Rectal smooth muscle tissue (tissue), 1 donor: Measurements from ENCODE around the gene CSRP1.

Experiments used
- H3K27ac ChIP-seq: one replicate; pipeline ENCODE4 v1.7.0; 2013; ENCODE audit warnings: low read depth, low read length, inconsistent platforms
- H3K27me3 ChIP-seq: one replicate; pipeline ENCODE4 v1.7.0; 2013; ENCODE audit warnings: low read length; ENCODE audit not compliant: control insufficient read depth, insufficient read depth
- H3K36me3 ChIP-seq: one replicate; pipeline ENCODE4 v1.7.0; 2013; ENCODE audit warnings: low read length; ENCODE audit not compliant: control insufficient read depth, insufficient read depth
- H3K4me1 ChIP-seq: one replicate; pipeline ENCODE4 v1.7.0; 2013; ENCODE audit warnings: low read length; ENCODE audit not compliant: control insufficient read depth, insufficient read depth
- H3K4me3 ChIP-seq: one replicate; pipeline ENCODE4 v1.7.0; 2013; ENCODE audit warnings: low read length
- H3K9ac ChIP-seq: one replicate; pipeline ENCODE4 v1.7.0; 2013; ENCODE audit warnings: low read length

CSRP1 gene

GRCh38 chr1:201515895-201516294, 9.0 kb upstream of the CSRP1 start:
- no peak overlapping the region for H3K9ac ChIP-seq
- H3K36me3 ChIP-seq = no peaks in the 10 kb centered on the region
- no peak overlapping the region for H3K27ac ChIP-seq
- H3K4me3 ChIP-seq = no peak overlapping the region
- no peaks in the 10 kb centered on the region for H3K27me3 ChIP-seq
- peaks cover 15% of the 10 kb centered on the region for H3K4me1 ChIP-seq

DNA sequence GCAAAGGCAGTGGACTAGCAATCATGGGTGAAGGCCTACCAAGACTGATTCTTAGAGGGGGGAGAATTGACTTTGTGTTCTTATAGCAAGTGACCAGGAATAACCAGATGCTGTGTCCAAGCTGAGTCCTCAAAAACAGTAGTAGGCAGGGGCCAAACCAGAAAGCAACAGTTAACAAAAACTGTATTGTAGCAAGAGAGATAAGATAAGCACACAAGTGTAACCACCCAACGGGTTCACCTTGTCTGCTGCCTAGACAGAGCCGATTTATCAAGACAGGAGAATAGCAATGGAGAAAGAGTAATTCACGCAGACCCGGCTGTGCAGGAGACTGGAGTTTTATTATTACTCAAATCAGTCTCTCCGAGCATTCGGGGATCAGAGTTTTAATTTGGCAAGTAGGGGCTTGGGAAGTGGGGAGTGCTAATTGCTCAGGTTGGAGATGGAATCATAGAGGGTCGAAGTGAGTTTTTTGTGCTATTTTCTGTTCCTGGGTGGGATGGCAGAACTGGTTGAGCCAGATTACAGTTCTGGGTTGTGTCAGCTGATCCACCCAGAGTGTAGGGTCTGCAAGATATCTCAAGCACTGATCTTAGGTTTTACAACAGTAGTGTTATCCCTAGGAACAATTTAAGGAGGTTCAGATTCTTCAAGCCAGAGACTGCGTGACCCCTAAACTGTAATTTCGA, 8.3 kb upstream of the CSRP1 start:
- Histone ChIP-seq H3K27ac (no peak overlapping the region), H3K4me1 (peaks cover 15% of the 10 kb centered on the region), H3K9ac (no peak overlapping the region), H3K4me3 (no peak overlapping the region), H3K36me3 (no peaks in the 10 kb centered on the region), H3K27me3 (no peaks in the 10 kb centered on the region)

GRCh38 chr1:201514466-201514865, 7.5 kb upstream of the CSRP1 start:
- no peaks in the 10 kb centered on the region for H3K27me3 ChIP-seq
- no peaks in the 10 kb centered on the region for H3K36me3 ChIP-seq
- peaks cover 15% of the 10 kb centered on the region for H3K4me1 ChIP-seq
- no peak overlapping the region for H3K9ac ChIP-seq
- H3K4me3 ChIP-seq = no peak overlapping the region
- H3K27ac ChIP-seq = no peak overlapping the region

DNA sequence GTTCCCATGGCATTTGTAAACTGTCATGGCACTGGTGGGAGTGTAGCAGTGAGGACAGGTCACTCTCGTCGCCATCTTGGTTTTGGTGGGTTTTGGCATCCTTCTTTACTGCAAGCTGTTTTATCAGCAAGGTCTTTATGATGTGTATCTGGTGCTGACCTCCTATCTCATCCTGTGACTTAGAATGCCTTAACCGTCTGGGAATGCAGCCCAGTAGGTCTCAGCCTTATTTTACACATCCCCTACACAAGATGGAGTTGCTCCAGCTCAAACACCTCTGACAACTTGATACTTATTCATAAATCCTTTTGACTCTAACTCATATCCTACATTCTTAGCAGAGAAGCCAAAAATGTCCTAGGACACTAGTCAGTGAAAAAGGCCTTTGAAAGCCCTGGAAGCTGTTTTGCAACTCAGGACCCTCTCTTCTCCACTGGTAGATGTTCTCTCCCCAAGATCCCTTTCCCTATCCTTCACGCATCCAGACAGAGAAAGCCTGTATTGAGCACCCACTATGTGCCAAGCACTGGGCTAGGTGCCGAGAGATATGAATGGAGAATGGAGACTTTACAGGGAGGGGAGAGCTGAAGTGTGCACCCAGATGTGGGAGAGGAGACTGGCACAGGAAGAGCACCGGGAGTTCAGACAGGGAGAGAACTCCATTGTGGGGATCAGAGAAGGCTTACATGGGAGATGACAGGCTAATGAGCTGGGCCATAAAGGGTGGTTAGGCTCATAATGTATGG, 6.7 kb upstream of the CSRP1 start:
- H3K27ac ChIP-seq = no peak overlapping the region
- H3K9ac ChIP-seq = no peak overlapping the region
- no peaks in the 10 kb centered on the region for H3K36me3 ChIP-seq
- no peak overlapping the region for H3K4me3 ChIP-seq
- peaks cover 15% of the 10 kb centered on the region for H3K4me1 ChIP-seq
- no peaks in the 10 kb centered on the region for H3K27me3 ChIP-seq

DNA sequence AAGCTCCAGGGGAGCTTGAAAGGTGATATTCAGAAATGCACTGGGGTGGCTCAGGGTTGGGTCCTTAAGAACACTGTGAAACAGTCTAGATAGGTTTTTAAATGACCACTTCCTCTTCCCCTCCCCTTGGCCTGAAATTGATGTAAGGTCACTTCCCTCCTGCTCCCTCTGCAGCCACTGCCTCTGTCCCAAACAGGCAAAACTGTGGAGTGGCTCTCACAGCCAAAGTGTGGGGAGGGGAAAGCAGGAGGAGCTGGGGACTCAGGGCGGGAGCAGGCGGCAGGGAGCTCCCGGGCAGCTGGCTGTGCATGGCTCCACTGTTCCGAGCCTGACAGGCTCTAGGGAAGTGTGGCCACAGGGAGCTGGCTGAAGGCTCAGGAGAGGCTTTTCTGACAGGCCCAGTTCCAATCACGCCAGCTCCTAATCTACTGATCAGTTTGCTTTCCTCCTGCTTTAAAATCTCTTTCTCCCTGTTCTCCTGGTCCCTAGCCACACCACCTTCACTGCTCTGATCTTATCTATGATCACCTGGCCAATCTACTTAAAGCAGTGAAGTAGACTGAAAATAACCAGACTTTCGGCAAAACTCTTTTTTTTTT, 5.1 kb upstream of the CSRP1 start:
- Histone ChIP-seq H3K27ac (peak overlapping the region; percentile 76), H3K9ac (no peak overlapping the region), H3K36me3 (no peaks in the 10 kb centered on the region), H3K4me1 (peaks cover 24% of the 10 kb centered on the region), H3K27me3 (no peaks in the 10 kb centered on the region), H3K4me3 (no peak overlapping the region)

- H3K36me3 ChIP-seq = no peaks in the 10 kb centered on the region
- H3K9ac ChIP-seq = no peak overlapping the region
- H3K27ac ChIP-seq = peak overlapping the region; percentile 76
- no peaks in the 10 kb centered on the region for H3K27me3 ChIP-seq
- no peak overlapping the region for H3K4me3 ChIP-seq
- peaks cover 24% of the 10 kb centered on the region for H3K4me1 ChIP-seq
Observed at GRCh38 chr1:201511396-201511940, 4.5 kb upstream of the CSRP1 start.

GRCh38 chr1:201510734-201511133, 3.8 kb upstream of the CSRP1 start:
- Histone ChIP-seq H3K9ac (no peak overlapping the region), H3K4me3 (no peak overlapping the region), H3K4me1 (peaks cover 24% of the 10 kb centered on the region), H3K27me3 (no peaks in the 10 kb centered on the region), H3K36me3 (peaks cover under 1% of the 10 kb centered on the region), H3K27ac (no peak overlapping the region)

DNA sequence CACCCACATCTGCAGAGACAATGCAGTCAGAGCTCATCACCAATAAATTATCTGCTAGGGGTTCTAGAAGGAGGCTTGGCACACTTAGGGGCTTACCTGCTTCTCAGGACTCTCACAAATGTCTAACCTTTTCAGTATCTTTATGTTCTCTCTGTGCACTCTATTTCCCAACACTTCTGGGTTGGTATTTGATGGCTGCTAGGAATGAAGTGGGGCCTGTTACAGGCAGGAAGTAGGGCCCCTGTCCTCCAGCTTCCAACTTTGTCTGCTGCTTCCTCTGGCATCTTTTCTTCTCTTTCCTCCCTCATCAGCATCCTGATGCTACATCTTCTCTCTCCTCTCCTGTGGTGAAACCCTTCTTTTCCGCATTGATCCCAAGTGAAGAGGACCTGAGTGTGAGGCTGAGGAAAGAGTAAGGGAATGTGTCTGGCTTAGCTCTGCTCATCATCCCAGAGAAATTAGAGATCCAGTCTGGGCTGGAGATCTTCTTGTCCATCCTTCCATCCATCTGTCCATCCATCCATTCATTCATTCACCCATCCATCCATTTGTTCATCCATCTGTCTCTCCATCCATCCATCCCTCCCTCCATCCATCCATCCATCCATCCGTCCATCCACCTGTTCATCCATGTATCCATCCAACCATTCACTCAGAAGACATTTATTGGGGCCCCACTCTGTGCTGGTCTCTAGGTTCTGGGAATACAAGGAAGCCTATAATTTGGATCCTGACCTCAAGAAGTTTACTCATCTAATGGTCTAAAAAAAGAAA, 2.9 kb upstream of the CSRP1 start:
- Histone ChIP-seq H3K27ac (peak overlapping the region; percentile 99), H3K4me1 (peaks cover 24% of the 10 kb centered on the region), H3K9ac (no peak overlapping the region), H3K27me3 (no peaks in the 10 kb centered on the region), H3K36me3 (peaks cover 6% of the 10 kb centered on the region), H3K4me3 (no peak overlapping the region)

DNA sequence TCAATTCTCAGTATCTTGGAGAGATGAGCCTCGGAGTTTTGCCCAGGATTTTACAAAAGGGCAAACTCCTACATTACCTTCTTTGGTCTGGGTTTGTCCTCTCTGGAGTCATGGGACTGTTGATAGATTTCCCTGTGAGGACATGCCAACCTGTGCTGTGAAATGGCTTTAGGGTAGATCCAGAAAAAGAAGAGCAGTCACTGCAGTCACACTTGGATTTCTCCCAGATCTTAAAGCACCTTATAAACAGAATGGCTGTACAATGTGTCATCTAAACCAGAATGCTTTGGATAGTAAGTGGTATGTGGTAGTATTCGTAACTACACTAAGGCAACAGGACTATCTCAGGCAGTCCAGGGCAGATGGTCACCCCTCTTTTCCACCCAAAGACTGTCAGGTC, 1.9 kb upstream of the CSRP1 start:
- Histone ChIP-seq H3K4me1 (peaks cover 31% of the 10 kb centered on the region), H3K36me3 (peaks cover 6% of the 10 kb centered on the region), H3K9ac (no peak overlapping the region), H3K27me3 (no peaks in the 10 kb centered on the region), H3K27ac (peak overlapping the region; percentile 99), H3K4me3 (no peak overlapping the region)

DNA sequence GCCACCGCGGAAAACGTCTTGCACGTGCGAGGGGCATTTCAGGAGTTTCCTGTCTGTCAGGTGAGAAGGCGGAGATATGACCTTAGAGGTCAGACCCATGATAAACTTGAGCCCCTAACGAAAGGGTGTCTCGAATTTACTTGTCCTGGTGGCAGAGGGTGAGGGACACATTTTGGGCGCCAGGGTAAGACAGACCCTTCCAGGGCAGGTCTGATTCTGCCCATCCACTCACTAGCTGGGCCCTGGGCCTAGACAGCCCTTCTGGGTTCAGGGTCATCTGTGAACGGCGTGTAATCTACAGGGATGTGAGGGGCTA, 395 bp upstream of the CSRP1 start:
- H3K36me3 ChIP-seq = peaks cover 6% of the 10 kb centered on the region
- H3K27ac ChIP-seq = peak overlapping the region; percentile 99
- H3K9ac ChIP-seq = peak overlapping the region; percentile 96
- H3K4me3 ChIP-seq = peak overlapping the region; percentile 93
- H3K4me1 ChIP-seq = peaks cover 30% of the 10 kb centered on the region
- H3K27me3 ChIP-seq = no peaks in the 10 kb centered on the region

- peak overlapping the region; percentile 96 for H3K9ac ChIP-seq
- peak overlapping the region; percentile 93 for H3K4me3 ChIP-seq
- peaks cover 31% of the 10 kb centered on the region for H3K4me1 ChIP-seq
- no peaks in the 10 kb centered on the region for H3K27me3 ChIP-seq
- peak overlapping the region; percentile 99 for H3K27ac ChIP-seq
- peaks cover 6% of the 10 kb centered on the region for H3K36me3 ChIP-seq
Observed at GRCh38 chr1:201506092-201506491, 831 bp downstream of the CSRP1 start.

DNA sequence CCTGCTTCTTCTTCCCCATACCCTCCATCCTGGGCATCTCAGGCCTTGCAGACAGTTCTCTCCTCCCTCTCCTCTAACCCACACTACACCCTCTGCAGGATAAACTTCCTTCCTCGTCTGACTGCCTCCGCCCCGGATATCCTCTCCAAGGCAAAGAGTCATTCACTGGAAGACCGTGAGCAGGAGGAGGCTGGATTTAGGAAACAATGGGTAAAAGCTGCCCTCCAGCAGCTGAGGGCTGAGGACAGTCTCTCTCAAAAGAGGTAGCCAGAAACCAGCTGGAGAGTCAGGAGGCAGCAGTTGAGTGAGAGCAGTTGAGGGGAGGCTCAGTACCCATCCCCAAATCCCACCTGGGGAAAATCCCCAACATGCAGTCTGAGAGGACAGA, 1.4 kb downstream of the CSRP1 start:
- peak overlapping the region; percentile 93 for H3K4me3 ChIP-seq
- peaks cover 6% of the 10 kb centered on the region for H3K36me3 ChIP-seq
- H3K4me1 ChIP-seq = peaks cover 37% of the 10 kb centered on the region
- H3K27ac ChIP-seq = peak overlapping the region; percentile 99
- H3K27me3 ChIP-seq = no peaks in the 10 kb centered on the region
- H3K9ac ChIP-seq = peak overlapping the region; percentile 96
